ENCODE measurements around the gene STAT5A.

GRCh38 chr17:42333053-42333452 lies 44.8 kb downstream of the STAT5A start:
- TF ChIP-seq, protein P1, sequence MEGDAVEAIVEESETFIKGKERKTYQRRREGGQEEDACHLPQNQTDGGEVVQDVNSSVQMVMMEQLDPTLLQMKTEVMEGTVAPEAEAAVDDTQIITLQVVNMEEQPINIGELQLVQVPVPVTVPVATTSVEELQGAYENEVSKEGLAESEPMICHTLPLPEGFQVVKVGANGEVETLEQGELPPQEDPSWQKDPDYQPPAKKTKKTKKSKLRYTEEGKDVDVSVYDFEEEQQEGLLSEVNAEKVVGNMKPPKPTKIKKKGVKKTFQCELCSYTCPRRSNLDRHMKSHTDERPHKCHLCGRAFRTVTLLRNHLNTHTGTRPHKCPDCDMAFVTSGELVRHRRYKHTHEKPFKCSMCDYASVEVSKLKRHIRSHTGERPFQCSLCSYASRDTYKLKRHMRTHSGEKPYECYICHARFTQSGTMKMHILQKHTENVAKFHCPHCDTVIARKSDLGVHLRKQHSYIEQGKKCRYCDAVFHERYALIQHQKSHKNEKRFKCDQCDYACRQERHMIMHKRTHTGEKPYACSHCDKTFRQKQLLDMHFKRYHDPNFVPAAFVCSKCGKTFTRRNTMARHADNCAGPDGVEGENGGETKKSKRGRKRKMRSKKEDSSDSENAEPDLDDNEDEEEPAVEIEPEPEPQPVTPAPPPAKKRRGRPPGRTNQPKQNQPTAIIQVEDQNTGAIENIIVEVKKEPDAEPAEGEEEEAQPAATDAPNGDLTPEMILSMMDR (tag by site-specific recombination; IDR thresholded peaks at IDR 0.05), result no peak
- no peak for TF ChIP-seq GLI4 (tag by site-specific recombination; IDR thresholded peaks at IDR 0.05)
